NCI-H1930 (cell line): ENCODE results near the gene TBC1D22A.
A peak's percentile ranks its signal among the peaks of the same experiment; 100 is the strongest.

ENCODE experiments used
- DNase-seq, 2 experiments: peaks; one replicate each; lab custom pipeline; 2025; lab: John Stamatoyannopoulos, UW

TBC1D22A gene

GRCh38 chr22:47190957-47191670, 428.7 kb downstream of the TBC1D22A start:
- no peak for DNase-seq

- DNase-seq: no peak
Measured at GRCh38 chr22:47191671-47192650, 429.5 kb downstream of the TBC1D22A start.

GRCh38 chr22:47192651-47193437, 430.4 kb downstream of the TBC1D22A start:
- peak in 1 of 2 experiments; percentile 12 for DNase-seq

- no peak for DNase-seq
Measured at GRCh38 chr22:47193606-47194329, 431.3 kb downstream of the TBC1D22A start.

GRCh38 chr22:47194476-47195155, 432.2 kb downstream of the TBC1D22A start:
- DNase-seq: no peak

GRCh38 chr22:47195156-47195483, 432.7 kb downstream of the TBC1D22A start:
- DNase-seq: no peak

- DNase-seq: no peak
Measured at GRCh38 chr22:47195484-47196165, 433.2 kb downstream of the TBC1D22A start.

GRCh38 chr22:47196166-47196849, 433.9 kb downstream of the TBC1D22A start:
- no peak for DNase-seq

- no peak for DNase-seq
Measured at GRCh38 chr22:47196881-47197772, 434.7 kb downstream of the TBC1D22A start.

GRCh38 chr22:47197773-47198500, 435.5 kb downstream of the TBC1D22A start:
- no peak for DNase-seq

- no peak for DNase-seq
Measured at GRCh38 chr22:47198801-47199251, 436.4 kb downstream of the TBC1D22A start.

- no peak for DNase-seq
Measured at GRCh38 chr22:47199261-47199978, 437.0 kb downstream of the TBC1D22A start.

- DNase-seq: no peak
Measured at GRCh38 chr22:47199979-47200272, 437.5 kb downstream of the TBC1D22A start.

GRCh38 chr22:47200273-47201051, 438.0 kb downstream of the TBC1D22A start:
- no peak for DNase-seq

GRCh38 chr22:47201186-47201995, 438.9 kb downstream of the TBC1D22A start:
- DNase-seq: no peak
